Hepatocyte (in vitro differentiated cells): ENCODE results near the gene CHID1. TPM values are rescaled to one million over a fixed set of nuclear protein-coding genes. Genes with fewer than 3 reads are reported as not detected.

Source experiments
- DNase-seq: peaks from one replicate; pipeline ENCODE4 v3.0.0-alpha.2; 2016; ENCODE audit warnings: low spot score
- H2AFZ ChIP-seq: fragments of 200-600 bp; sonication (generic); 2 replicates; pipeline ENCODE4 v1.6.0; 2016; ENCODE audit warnings: antibody characterized with exemption, mild to moderate bottlenecking
- H3K27ac ChIP-seq: fragments of 200-600 bp; sonication (generic); 2 replicates; pipeline ENCODE4 v1.5.1; 2016; ENCODE audit warnings: mild to moderate bottlenecking
- H3K27me3 ChIP-seq: fragments of 200-600 bp; sonication (generic); 2 replicates; pipeline ENCODE4 v1.6.1; 2016
- H3K36me3 ChIP-seq: fragments of 200-600 bp; sonication (generic); replicated peaks from 2 replicates; pipeline ENCODE4 v1.5.1; 2016; ENCODE audit warnings: low read depth; ENCODE audit not compliant: insufficient read depth
- H3K4me1 ChIP-seq: fragments of 200-600 bp; sonication (generic); 2 replicates; pipeline ENCODE4 v1.5.1; 2016; ENCODE audit warnings: mild to moderate bottlenecking, moderate library complexity; ENCODE audit not compliant: insufficient read depth
- H3K4me2 ChIP-seq: fragments of 200-600 bp; sonication (generic); 2 replicates; pipeline ENCODE4 v1.6.0; 2016
- H3K4me3 ChIP-seq: fragments of 200-600 bp; sonication (generic); 2 replicates; pipeline ENCODE4 v1.5.1; 2016; ENCODE audit warnings: mild to moderate bottlenecking
- H3K79me2 ChIP-seq: fragments of 200-600 bp; sonication (generic); 2 replicates; pipeline ENCODE4 v1.6.0; 2017; ENCODE audit warnings: mild to moderate bottlenecking
- H3K9me2 ChIP-seq: fragments of 200-600 bp; sonication (generic); replicated peaks from 2 replicates; pipeline ENCODE4 v1.6.0; 2017; ENCODE audit warnings: mild to moderate bottlenecking; ENCODE audit not compliant: insufficient read depth
- H3K9me3 ChIP-seq: fragments of 200-600 bp; sonication (generic); 2 replicates; pipeline ENCODE4 v1.5.1; 2016; ENCODE audit warnings: low read depth, mild to moderate bottlenecking
- H4K20me1 ChIP-seq: fragments of 200-600 bp; sonication (generic); 2 replicates; pipeline ENCODE4 v1.6.0; 2016; ENCODE audit warnings: mild to moderate bottlenecking; ENCODE audit not compliant: insufficient read depth, poor library complexity, severe bottlenecking
- CTCF ChIP-seq: fragments of 200-600 bp; sonication (generic); IDR thresholded peaks from 2 replicates; pipeline ENCODE4 v1.5.1; 2016; ENCODE audit warnings: antibody characterized with exemption, mild to moderate bottlenecking; ENCODE audit not compliant: poor library complexity
- EZH2 ChIP-seq: fragments of 200-600 bp; sonication (generic); IDR thresholded peaks from 2 replicates; pipeline ENCODE4 v1.6.1; 2016; ENCODE audit warnings: antibody characterized with exemption, mild to moderate bottlenecking, borderline replicate concordance
- EZH2phosphoT487 ChIP-seq: fragments of 200-600 bp; sonication (generic); IDR thresholded peaks from one replicate; pipeline ENCODE4 v1.6.1; 2018; ENCODE audit warnings: antibody characterized with exemption, mild to moderate bottlenecking, low read depth, moderate library complexity; ENCODE audit not compliant: unreplicated experiment, severe bottlenecking
- WGBS: methylation state at CpG from one replicate; pipeline ENCODE4 v1.1.6; 2016; ENCODE audit warnings: low lambda C conversion rate; ENCODE audit errors: missing lambda C conversion rate; 5-methylcytosine and 5-hydroxymethylcytosine counted together
- polyA plus RNA-seq: library from polyadenylated mRNA; unstranded; fragments of >200 nt; fragmentation: Nextera tagmentation; extraction: Ambion mirVana; gene quantifications from 2 replicates; pipeline ENCODE4 v1.2.1, GENCODE V29; 2016
- total RNA-seq: library from RNA; depleted of rRNA; stranded (reverse); fragments of >200 nt; gene quantifications from 2 replicates; pipeline ENCODE4 v1.2.3, GENCODE V29; 2014

CHID1 gene
- total and polyA plus RNA-seq, 2 experiments from 2014 or later: 92.4 to 155 TPM

- Histone ChIP-seq H3K36me3 (no peaks in the 10 kb centered on the region), H3K27ac (no peak overlapping the region), H3K4me2 (no peak overlapping the region), H3K9me2 (no peaks in the 10 kb centered on the region), H3K79me2 (no peaks in the 10 kb centered on the region), H3K4me1 (no peaks in the 10 kb centered on the region), H3K9me3 (no peaks in the 10 kb centered on the region), H4K20me1 (no peaks in the 10 kb centered on the region), H3K4me3 (no peak overlapping the region), H3K27me3 (no peaks in the 10 kb centered on the region), H2AFZ (no peak overlapping the region)
- TF ChIP-seq EZH2phosphoT487: no peak
- TF ChIP-seq EZH2: no peak
- TF ChIP-seq CTCF: no peak
- 95% methylated on average over 21 of the region's 21 CpGs for WGBS
- DNase-seq: no peak
These were observed 34.8 kb downstream of the CHID1 start for GRCh38 chr11:875769-876301.

- H3K27ac ChIP-seq: no peak overlapping the region
- DNase-seq: no peak
- H3K9me3 ChIP-seq: no peaks in the 10 kb centered on the region
- H2AFZ ChIP-seq: no peak overlapping the region
- 96% methylated on average over 16 of the region's 16 CpGs for WGBS
- H3K4me1 ChIP-seq: no peaks in the 10 kb centered on the region
- H3K4me3 ChIP-seq: no peak overlapping the region
- no peaks in the 10 kb centered on the region for H3K79me2 ChIP-seq
- H3K4me2 ChIP-seq: no peak overlapping the region
- H3K36me3 ChIP-seq: no peaks in the 10 kb centered on the region
- H4K20me1 ChIP-seq: no peaks in the 10 kb centered on the region
- no peak for TF ChIP-seq CTCF
- TF ChIP-seq EZH2phosphoT487: no peak
- no peak for TF ChIP-seq EZH2
- H3K9me2 ChIP-seq: no peaks in the 10 kb centered on the region
- H3K27me3 ChIP-seq: no peaks in the 10 kb centered on the region
These were observed 35.4 kb downstream of the CHID1 start for GRCh38 chr11:875203-875602.

GRCh38 chr11:873706-874105, 36.9 kb downstream of the CHID1 start:
- Histone ChIP-seq H3K27ac (no peak overlapping the region), H3K9me2 (no peaks in the 10 kb centered on the region), H2AFZ (no peak overlapping the region), H3K79me2 (no peaks in the 10 kb centered on the region), H3K4me3 (no peak overlapping the region), H3K9me3 (no peaks in the 10 kb centered on the region), H3K27me3 (no peaks in the 10 kb centered on the region), H4K20me1 (no peaks in the 10 kb centered on the region), H3K4me2 (no peak overlapping the region), H3K4me1 (no peaks in the 10 kb centered on the region), H3K36me3 (no peaks in the 10 kb centered on the region)
- TF ChIP-seq EZH2 (no peak), CTCF (no peak), EZH2phosphoT487 (no peak)
- WGBS: 79% methylated on average over 12 of the region's 12 CpGs
- no peak for DNase-seq

- no peak overlapping the region for H3K4me3 ChIP-seq
- no peaks in the 10 kb centered on the region for H3K36me3 ChIP-seq
- 97% methylated on average over 9 of the region's 9 CpGs for WGBS
- no peak for TF ChIP-seq CTCF
- TF ChIP-seq EZH2: no peak
- TF ChIP-seq EZH2phosphoT487: no peak
- no peak overlapping the region for H3K4me2 ChIP-seq
- H3K9me3 ChIP-seq: no peaks in the 10 kb centered on the region
- H3K27me3 ChIP-seq: no peaks in the 10 kb centered on the region
- H4K20me1 ChIP-seq: no peaks in the 10 kb centered on the region
- DNase-seq: no peak
- H3K27ac ChIP-seq: no peak overlapping the region
- no peak overlapping the region for H2AFZ ChIP-seq
- no peaks in the 10 kb centered on the region for H3K9me2 ChIP-seq
- no peaks in the 10 kb centered on the region for H3K79me2 ChIP-seq
- H3K4me1 ChIP-seq: no peaks in the 10 kb centered on the region
These were observed 37.8 kb downstream of the CHID1 start for GRCh38 chr11:872799-873198.
